GM06990 (cell line): ENCODE results near the gene GPRC5C.

Experiments
- DNase-seq: peaks from one replicate; pipeline ENCODE4 v3.0.0-alpha.2; 2011; ENCODE audit not compliant: insufficient read length; ENCODE audit errors: extremely low read depth
- H3K27me3 ChIP-seq: replicated peaks from 2 replicates; pipeline ENCODE4 v1.6.0; 2011; ENCODE audit warnings: low read length; ENCODE audit not compliant: control insufficient read depth, insufficient read depth
- H3K36me3 ChIP-seq: 2 replicates; pipeline ENCODE4 v1.5.1; 2011; ENCODE audit warnings: low read length; ENCODE audit not compliant: control insufficient read depth, insufficient read depth
- H3K4me3 ChIP-seq: replicated peaks from 2 replicates; pipeline ENCODE4 v1.5.1; 2011; ENCODE audit warnings: low read depth, mild to moderate bottlenecking, control low read depth, low read length
- TF ChIP-seq, protein P1 (sequence below): IDR thresholded peaks from 2 replicates; pipeline ENCODE4 v1.5.1; 2011; ENCODE audit warnings: low read length, control low read depth, mild to moderate bottlenecking, inconsistent platforms; ENCODE audit not compliant: insufficient read depth, poor library complexity, severe bottlenecking

The GPRC5C gene

DNA sequence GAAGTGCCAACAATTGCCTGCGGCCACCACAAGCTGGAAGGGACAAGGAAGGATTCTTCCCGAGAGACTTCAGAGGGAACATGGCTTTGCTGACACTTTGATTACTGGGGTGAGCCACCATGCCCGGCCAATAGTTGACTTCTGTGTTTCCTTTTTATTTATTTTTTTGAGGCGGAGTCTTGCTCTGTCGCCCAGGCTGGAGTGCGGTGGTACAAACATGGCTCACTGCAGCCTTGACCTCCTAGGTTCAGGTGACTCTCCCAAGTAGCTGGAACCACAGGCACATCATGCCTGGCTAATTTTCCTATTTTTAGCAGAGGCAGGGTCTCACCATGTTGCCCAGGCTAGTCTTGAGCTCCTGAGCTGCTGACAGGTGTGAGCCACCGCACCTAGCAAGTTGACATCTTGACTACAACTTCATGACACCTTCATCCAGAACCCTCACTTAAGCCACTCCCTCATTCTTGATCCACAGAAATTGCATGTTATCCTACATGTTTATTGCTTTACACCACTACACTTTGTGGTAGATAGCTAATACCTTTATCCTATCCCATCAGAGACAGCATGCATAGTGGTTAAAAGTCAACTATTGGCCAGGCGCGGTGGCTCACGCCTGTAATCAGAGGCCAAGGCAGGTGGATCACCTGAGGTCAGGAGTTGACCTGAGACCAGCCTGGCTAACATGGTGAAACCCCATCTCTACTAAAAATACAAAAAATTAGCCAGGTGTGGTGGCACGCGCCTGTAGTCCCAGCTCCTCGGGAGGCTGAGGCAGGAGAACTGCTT is 16.1 kb upstream of the GPRC5C start:
- Histone ChIP-seq H3K36me3 (no peaks in the 10 kb centered on the region), H3K27me3 (no peaks in the 10 kb centered on the region), H3K4me3 (no peak overlapping the region)
- DNase-seq: no peak
- TF ChIP-seq, protein P1, sequence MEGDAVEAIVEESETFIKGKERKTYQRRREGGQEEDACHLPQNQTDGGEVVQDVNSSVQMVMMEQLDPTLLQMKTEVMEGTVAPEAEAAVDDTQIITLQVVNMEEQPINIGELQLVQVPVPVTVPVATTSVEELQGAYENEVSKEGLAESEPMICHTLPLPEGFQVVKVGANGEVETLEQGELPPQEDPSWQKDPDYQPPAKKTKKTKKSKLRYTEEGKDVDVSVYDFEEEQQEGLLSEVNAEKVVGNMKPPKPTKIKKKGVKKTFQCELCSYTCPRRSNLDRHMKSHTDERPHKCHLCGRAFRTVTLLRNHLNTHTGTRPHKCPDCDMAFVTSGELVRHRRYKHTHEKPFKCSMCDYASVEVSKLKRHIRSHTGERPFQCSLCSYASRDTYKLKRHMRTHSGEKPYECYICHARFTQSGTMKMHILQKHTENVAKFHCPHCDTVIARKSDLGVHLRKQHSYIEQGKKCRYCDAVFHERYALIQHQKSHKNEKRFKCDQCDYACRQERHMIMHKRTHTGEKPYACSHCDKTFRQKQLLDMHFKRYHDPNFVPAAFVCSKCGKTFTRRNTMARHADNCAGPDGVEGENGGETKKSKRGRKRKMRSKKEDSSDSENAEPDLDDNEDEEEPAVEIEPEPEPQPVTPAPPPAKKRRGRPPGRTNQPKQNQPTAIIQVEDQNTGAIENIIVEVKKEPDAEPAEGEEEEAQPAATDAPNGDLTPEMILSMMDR: no peak

DNA sequence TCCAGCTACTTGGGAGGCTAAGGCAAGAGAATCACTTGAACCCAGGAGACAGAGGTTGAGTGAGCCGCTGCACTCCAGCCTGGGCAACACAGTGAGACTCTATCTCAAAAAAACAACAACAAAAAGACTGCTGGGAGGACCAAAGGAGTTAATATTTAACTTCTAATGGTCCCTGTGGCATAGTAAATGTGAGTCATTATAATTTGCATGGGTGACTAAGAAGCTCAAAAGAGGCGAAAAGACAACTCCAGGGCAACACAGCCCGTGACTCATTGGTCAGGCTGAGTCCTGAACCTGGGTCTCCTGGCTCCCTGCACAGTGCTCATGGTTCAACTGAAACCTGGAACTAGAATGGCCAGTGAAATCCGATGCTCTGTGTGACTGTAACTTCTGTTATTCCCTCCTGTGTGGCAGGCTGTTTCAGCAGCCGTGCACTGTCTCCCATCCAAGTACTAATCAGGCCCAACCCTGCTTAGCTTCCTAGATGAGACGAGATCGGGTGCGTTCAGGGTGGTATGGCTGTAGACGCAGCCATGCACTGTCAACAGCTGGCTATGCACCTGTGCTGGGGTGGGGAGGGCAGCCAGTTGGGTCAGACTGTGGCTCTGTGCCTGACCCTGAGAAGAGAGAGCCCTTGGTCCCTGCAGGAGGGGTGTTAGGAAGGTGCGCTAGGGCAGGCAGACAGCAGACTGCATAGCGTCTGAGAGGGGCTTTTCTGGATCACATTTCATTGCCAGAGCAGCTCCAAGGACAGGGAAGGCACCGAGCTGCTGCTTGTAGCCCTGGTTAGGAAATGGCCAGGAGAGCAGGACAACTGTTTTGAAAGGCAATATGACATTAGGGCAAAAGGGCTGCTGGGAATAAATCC is 14.5 kb upstream of the GPRC5C start:
- Histone ChIP-seq H3K4me3 (no peak overlapping the region), H3K36me3 (no peaks in the 10 kb centered on the region), H3K27me3 (no peaks in the 10 kb centered on the region)
- TF ChIP-seq, protein P1: no peak
- no peak for DNase-seq

DNA sequence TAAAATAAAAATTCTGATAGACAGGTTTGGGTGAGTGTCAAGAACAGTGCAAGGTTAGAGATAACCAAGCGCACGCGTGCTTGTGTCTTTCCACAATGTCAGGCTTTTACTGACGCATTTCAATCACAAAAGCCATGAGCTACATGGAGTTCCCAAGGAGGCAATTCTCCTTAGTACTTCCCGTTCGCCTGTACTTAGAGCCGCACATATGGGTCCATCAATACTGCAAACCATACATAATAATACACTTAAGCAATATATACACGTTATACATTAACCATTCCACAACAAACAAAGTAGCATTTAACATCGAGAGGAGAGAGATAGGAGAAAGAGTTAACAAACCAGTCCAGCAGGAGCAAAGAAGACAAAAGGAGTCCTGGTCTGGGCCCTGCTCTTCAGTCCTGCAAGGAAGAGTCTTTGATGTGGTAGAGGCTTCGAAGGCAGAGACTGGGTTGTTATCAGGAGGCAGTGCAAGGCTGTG is 11.9 kb upstream of the GPRC5C start:
- TF ChIP-seq, protein P1: no peak
- Histone ChIP-seq H3K4me3 (no peak overlapping the region), H3K27me3 (no peaks in the 10 kb centered on the region), H3K36me3 (no peaks in the 10 kb centered on the region)
- DNase-seq: no peak

DNA sequence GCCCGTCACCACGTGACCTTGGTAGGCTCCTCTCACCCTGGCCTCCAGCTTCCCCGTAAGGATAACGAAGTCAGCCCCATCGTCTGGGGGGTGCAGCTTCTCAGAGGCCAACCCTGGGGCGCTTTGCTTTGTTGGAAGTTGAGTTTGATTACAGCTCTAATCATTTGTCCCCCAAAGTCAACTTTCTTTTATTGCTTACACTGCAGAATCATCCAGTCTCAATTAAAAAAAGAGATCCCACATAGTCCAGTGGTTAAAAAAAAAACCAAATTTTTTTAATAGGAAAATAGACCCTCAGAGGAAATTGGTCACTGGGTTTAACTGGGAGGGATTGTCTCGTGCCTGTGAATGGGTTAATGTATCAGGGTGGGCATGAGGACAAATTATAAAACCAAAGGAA is 7.8 kb upstream of the GPRC5C start:
- DNase-seq: no peak
- Histone ChIP-seq H3K4me3 (no peak overlapping the region), H3K36me3 (no peaks in the 10 kb centered on the region), H3K27me3 (no peaks in the 10 kb centered on the region)
- TF ChIP-seq, protein P1: no peak

DNA sequence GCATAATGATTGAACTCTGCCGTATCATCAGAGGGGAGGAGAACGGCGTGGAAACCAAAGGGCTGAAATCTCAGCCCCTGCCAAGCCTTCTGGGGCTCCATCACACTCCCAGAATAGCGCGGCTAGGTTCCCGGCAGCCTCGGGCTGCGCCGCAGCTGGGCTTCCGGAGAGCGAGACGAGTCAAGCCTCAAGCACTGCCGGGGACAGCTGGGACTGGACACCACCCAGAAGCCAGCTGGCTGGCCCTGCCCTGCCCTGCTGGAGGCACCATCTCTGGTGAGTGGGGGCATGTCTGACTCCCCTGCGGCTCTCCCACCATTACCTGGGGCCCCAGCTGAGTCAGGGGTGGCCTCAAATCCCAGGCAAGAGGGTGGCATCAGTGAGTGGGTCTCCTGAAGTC is 7.2 kb upstream of the GPRC5C start:
- no peaks in the 10 kb centered on the region for H3K27me3 ChIP-seq
- TF ChIP-seq, protein P1: no peak
- DNase-seq: no peak

More for the DNA sequence above, 7.2 kb upstream of the GPRC5C start:
- Histone ChIP-seq H3K4me3 (no peak overlapping the region), H3K36me3 (no peaks in the 10 kb centered on the region)
